ENCODE measurements around the gene HIC1. TPM values are rescaled to one million over a fixed set of nuclear protein-coding genes. Genes with fewer than 3 reads are reported as not detected.
"Not testable (repeated sequence)": the region's sequence is repeated elsewhere in the genome, so short reads cannot be mapped to it uniquely, and the experiment has no call there.

The HIC1 gene
- total RNA-seq, result 20.8 TPM

- peak; percentile 69 for DNase-seq (ENCODE audit: low spot score)
Measured at GRCh38 chr17:2054512-2055291, at the start of gene HIC1. HIC1 (plus strand) TSS chr17:2055103; CDS start chr17:2056691, 1,588 bp downstream.

- DNase-seq (ENCODE audit: low spot score), result no peak
Measured at GRCh38 chr17:2008332-2009126, 46.4 kb upstream of the HIC1 start.

GRCh38 chr17:2009737-2010136, 45.2 kb upstream of the HIC1 start:
- no peak for DNase-seq (ENCODE audit: low spot score)

DNA sequence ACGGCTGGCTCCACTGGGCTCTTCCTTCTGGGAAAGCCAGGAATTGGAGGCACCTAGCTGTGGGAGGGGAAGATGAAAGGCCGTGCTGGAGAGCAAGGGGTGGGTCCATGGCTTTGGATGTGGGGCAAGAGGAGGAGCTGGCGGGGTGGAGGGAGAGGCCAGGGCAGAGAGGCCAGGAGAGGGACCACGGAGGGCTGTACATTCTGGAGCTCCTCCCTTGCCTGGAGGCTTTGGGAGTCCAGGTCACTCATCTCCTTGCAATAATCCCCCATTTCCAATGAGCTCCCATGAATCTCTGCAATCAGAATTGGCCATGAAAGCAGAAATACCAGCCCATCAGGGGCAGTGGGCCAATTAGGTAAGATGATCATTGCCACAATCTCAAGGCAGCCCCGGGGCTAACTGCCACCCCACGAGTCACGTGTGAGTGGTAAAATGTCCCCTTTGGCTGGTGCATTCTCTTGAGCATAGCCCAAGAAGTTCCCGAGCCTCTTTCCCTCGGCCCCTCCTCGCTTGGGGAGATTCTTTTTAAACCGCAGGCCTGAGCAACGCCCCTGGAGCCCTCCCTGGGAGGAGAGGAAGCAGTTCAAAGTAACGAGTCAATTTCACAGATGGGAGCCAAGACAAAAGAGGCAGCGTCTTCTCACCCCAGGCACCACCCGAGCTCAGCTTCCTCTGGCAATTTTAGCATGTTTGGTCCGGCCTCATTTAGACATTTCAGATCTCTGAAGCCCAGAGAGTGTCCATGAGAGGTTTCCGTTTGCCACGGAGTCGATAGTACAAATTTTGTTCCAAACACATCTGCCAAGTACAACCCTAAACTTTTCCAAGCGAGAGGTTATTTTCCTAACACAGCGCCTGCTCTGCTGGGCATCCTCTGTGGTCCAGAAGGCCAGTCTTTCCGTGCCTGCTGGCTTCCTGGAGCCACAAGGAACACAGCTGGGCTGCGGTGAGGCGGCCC, 43.2 kb upstream of the HIC1 start:
- peak; percentile 41 for DNase-seq (ENCODE audit: low spot score)

DNA sequence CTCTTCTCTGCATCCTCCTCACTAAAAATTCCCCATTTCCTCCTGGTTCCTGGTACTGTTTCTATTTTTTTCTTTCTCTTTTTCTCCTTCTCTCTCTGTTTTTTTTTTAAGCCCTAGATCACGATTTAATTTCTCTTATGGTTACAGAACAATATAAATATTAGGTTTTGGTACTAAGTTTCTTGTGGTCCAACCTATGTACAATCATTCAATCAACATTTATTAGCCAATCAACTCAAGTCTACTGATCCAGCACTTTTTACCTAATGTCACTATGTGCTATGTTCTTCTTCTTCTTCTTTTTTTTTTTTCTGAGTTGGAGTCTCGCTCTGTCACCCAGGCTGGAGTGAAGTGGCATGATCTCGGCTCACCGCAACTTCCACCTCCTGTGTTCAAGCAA, 42.4 kb upstream of the HIC1 start:
- DNase-seq (ENCODE audit: low spot score), result no peak

- not testable (repeated sequence) for DNase-seq (ENCODE audit: low spot score)
Measured at GRCh38 chr17:2013220-2013993, 41.5 kb upstream of the HIC1 start.

DNA sequence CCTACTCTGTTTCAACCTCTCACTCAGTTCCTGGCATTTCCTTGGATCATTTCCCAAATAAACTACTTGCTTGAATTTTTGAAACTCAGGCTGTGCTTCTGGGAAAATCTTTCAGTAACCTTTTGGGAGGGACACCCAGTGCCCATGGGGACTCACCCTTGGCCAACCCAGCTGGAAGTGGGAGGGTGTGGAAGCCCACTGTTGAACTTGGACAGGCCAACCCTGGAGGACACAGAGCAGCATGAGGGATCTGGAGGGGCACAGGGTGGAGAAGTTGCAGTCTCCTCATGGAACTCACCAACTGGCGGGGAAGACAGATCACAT, 40.9 kb upstream of the HIC1 start:
- no peak for DNase-seq (ENCODE audit: low spot score)

DNA sequence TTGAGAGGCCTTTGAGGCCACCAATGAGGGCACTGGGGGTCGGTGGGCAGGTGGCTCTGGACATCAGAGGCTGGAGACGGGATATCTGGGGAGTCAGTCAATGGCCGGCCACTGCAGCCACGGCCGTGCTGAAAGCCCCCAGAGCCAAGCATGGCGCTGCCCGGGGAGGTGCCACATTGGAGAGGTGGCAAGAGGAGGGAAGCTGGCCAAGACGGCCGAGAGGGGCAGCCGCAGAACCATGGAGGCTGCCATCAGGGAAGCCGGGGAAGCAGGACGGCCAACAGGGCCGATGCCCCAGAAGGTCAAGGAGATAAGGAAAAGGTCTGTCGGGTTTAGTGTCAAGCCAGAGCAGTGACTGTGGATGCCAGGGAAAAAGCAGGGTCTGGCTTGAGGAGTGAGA, 39.6 kb upstream of the HIC1 start:
- no peak for DNase-seq (ENCODE audit: low spot score)

- DNase-seq (ENCODE audit: low spot score), result no peak
Measured at GRCh38 chr17:2016494-2016893, 38.4 kb upstream of the HIC1 start.

GRCh38 chr17:2017274-2017941, 37.5 kb upstream of the HIC1 start:
- no peak for DNase-seq (ENCODE audit: low spot score)

- DNase-seq (ENCODE audit: low spot score), result no peak
Measured at GRCh38 chr17:2018716-2019510, 36.0 kb upstream of the HIC1 start.

DNA sequence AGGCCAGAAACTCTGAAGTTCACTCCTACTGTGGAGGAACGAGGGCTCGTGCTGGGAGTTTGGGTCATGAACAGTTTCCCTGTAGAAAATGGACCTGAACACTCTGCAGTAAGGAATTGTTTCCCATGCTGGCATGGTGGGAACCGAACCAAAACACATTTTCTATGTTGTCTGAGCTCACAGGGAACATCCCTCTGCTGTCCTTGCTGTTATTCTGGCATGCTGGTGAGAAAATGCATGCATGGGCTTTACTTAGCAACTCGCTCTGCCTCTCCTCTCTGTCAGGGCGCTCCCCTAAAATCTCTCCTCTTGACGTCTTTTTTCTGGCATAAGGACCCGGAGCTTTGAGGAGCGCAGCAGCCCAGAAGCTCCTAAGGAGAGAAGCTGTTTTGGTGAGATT, 35.2 kb upstream of the HIC1 start:
- DNase-seq (ENCODE audit: low spot score), result no peak

DNA sequence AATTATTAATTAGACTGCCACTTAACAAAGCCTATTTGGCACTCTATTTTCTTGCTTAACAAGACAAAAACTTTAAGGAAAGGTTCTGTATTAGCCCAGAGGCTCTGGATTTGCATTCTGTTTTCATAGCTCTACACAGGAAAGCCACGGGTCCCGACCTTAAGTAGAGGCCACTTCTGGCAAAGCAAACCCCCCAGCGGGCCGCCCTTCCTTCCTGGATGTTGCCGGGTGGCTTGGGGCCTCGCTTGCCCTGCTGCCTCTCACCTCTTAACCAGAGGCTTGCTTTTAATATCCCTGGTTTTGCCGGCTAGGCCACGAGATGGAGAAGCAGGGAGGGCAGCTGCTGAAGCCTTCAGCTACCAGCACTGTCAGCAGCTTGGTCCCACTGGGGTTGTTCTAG, 34.2 kb upstream of the HIC1 start:
- DNase-seq (ENCODE audit: low spot score), result no peak

- DNase-seq (ENCODE audit: low spot score), result no peak
Measured at GRCh38 chr17:2022647-2023240, 32.2 kb upstream of the HIC1 start.

DNA sequence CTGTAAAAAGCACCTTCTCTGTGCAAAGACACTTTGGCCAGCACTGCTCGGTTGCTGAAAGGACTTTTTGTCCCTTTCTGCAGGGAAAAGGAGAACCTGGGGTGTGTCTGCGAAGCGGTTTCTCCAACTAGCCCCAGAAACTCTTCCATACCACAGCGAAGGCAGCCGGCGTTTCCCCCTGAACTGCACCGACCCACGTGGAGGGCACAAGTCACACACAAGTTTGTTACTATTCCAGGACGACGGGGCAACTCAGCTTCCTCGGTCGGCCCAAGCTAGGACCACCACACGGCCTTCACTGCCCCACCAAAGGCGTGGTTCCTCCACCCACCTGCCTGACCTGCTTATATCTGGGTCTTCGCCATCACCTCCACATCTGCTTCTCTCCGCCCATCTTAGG, 31.6 kb upstream of the HIC1 start:
- no peak for DNase-seq (ENCODE audit: low spot score)

DNA sequence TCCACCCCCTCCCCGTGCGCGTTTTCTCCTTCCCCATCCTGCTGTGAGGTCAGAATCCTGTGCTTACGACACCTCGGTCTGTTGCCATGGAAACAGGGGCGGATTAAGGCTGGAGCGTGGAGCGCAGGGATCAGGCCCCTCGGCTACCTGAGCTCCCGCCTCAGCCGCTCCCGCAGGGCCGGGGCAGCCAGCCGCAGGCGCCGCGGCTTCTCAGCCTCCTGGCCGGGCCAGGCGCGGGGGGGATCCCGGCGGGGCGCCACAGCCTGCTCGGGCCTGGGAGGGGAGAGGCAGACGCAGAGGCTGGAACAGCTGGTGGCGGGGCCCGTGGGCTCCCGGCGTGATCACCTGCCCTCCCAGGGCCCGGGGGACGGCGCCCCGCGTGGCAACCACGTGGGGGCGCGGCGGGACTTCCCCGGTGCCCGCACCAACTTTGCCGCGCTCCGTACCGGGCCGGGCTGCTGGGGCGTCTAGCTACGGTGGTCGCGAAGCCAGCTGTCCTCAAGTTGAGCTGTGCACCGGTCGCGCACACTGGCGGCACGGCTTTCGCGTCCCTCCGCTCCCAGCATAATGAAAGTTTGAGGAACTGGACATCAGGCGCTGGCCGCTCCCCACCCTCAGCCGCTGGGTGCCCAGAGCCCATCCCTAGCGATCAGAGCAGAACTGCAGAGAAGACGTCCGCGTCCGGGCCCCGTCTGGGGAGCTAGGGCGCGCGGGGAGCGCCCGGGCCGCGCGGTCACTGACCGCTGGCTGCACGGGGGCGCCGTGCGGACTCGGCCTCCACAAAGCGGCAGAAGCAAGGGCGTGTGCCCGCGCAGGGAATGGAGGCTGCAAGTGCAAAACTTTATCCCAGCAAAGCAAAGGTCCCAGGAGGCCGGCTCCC, 31.0 kb upstream of the HIC1 start:
- DNase-seq (ENCODE audit: low spot score), result no peak

DNA sequence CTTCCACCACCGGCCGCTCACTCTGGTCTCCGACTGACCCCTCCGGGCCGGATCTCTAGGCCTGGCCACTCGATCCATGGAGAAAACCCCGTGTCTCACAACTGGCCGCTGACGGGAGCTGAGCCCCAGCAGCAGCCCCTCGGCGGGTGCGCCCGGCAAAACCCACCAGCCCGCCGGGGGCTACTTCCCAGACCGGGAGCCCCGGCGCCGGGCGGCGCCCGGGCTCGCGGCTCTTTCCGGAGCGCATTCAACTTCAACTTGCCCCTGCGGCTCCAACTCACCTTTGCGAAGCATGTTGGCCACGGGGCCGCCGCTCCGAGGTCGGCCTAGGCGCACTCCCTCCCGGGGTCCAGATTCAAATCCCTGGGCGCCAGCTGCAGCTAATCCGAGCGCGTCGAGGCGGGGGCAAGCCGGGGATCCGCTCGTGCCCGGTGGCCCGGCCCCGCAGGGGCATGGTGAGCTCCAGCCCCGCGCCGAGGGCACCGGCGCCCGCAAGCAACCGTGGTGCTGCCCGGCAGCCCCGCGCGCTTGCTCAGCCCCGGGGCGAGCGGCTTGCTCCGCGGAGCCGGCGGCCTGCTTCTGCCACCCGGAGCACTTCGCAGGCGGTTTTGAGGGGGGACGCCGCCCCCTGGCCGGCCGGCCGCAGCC, 30.2 kb upstream of the HIC1 start:
- DNase-seq (ENCODE audit: low spot score), result no peak

DNA sequence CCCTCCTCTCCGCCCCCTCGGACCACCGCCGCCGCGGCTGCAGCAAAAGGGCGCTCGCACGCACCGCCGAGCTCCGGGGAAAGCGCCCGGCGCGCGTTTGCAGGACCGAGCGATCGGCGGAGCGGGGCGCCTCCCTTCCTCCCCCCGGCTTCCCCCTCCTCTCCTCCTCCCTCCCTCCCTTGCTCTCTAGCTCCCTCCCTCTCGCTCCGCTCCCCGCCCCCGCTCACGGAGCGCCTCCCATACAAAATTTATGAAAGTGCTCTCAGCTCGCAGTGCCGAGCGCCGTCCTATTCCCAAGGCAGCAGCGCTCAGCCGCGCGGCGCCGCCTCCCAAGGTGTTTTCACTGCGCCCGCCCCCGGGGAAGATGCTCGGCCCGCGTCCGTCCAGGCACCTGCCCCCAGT, 29.7 kb upstream of the HIC1 start, which contains the start of gene RTN4RL1:
Gene RTN4RL1, minus strand, starts transcription at position 115 of the 402 bp plus-strand sequence. CDS start 469 bp downstream, outside the sequence.
- peak; percentile 74 for DNase-seq (ENCODE audit: low spot score)
